Endothelial cell of umbilical vein (primary cell): ENCODE measurements around the gene DUSP19. TPM values are rescaled to one million over a fixed set of nuclear protein-coding genes. Genes with fewer than 3 reads are reported as not detected.

Experiments
- BruUV-seq: library from RNA; stranded (reverse); fragments of 400-500 nt; replicated peaks from 2 replicates; lab custom pipeline; 2021; lab: Mats Ljungman, UMichigan
- CTCF ChIA-PET: fragments of 300-600, 350-600 bp; sonication (Branson Sonifier 250); formaldehyde crosslinking; loops from one replicate; lab custom pipeline; 2021; ENCODE audit warnings: antibody characterized with exemption, inconsistent platforms; lab: Charles Lee
- POLR2A ChIA-PET: fragments of 300-600, 350-600 bp; sonication (Branson Sonifier 250); formaldehyde crosslinking; loops from one replicate; lab custom pipeline; 2021; ENCODE audit warnings: antibody characterized with exemption, inconsistent platforms; lab: Charles Lee
- DNase-seq: peaks from one replicate; pipeline ENCODE4 v3.0.0-alpha.2; 2011; ENCODE audit warnings: low read depth, low spot score
- FAIRE-seq: peaks from 2 replicates; lab custom pipeline; 2011; peaks lifted over from hg19 to GRCh38; lab: Jason Lieb, UNC
- H2AFZ ChIP-seq: 2 replicates; pipeline ENCODE4 v1.6.0; 2012; ENCODE audit warnings: low read depth, low read length, control low read depth, inconsistent platforms
- H3K27ac ChIP-seq: 2 replicates; pipeline ENCODE4 v1.5.1; 2011; ENCODE audit warnings: low read depth, mild to moderate bottlenecking, control low read depth, low read length, moderate library complexity; ENCODE audit not compliant: insufficient read depth
- H3K27me3 ChIP-seq, 2 experiments: 2 replicates each; pipeline versions ENCODE4 v1.6.0 to v1.6.1; 2011; ENCODE audit warnings: low read length in 2 of 2, mixed read lengths in 1 of 2; ENCODE audit not compliant: control insufficient read depth in 2 of 2, insufficient read depth in 2 of 2
- H3K36me3 ChIP-seq, 2 experiments: 2 replicates in 1 of 2; 3 replicates in 1 of 2; pipeline ENCODE4 v1.5.1; 2011; ENCODE audit warnings: low read length in 2 of 2, mild to moderate bottlenecking in 1 of 2, moderate library complexity in 1 of 2; ENCODE audit not compliant: control insufficient read depth in 2 of 2, insufficient read depth in 2 of 2; ENCODE audit errors: extremely low read depth in 1 of 2
- H3K4me1 ChIP-seq: 3 replicates; pipeline ENCODE4 v1.5.1; 2011; ENCODE audit warnings: mild to moderate bottlenecking, low read length; ENCODE audit not compliant: control insufficient read depth, insufficient read depth; ENCODE audit errors: extremely low read depth
- H3K4me2 ChIP-seq: 2 replicates; pipeline ENCODE4 v1.6.1; 2011; ENCODE audit warnings: low read length, control low read depth, mixed read lengths; ENCODE audit not compliant: insufficient read depth
- H3K4me3 ChIP-seq, 3 experiments: fragments of 200-600 bp in 1 of 3; sonication (generic), shearing (Covaris generic) in 1 of 3; replicated peaks in 1 of 3; 2 replicates each; pipeline ENCODE4 v1.5.1; 2011 to 2016; ENCODE audit warnings: control low read depth in 3 of 3, low read length in 3 of 3, mild to moderate bottlenecking in 2 of 3, inconsistent platforms in 1 of 3, low read depth in 1 of 3, moderate library complexity in 1 of 3; ENCODE audit not compliant: insufficient read depth in 1 of 3
- H3K79me2 ChIP-seq: 2 replicates; pipeline ENCODE4 v1.6.0; 2012; ENCODE audit warnings: low read length, inconsistent platforms; ENCODE audit not compliant: control insufficient read depth, insufficient read depth
- H3K9ac ChIP-seq: replicated peaks from 2 replicates; pipeline ENCODE3; 2011; ENCODE audit warnings: low read length, control low read depth; ENCODE audit not compliant: insufficient read depth; ENCODE audit errors: extremely low read depth
- H3K9me1 ChIP-seq: replicated peaks from 3 replicates; pipeline ENCODE4 v1.6.0; 2011; ENCODE audit warnings: mild to moderate bottlenecking, low read length; ENCODE audit not compliant: control insufficient read depth, insufficient read depth; ENCODE audit errors: extremely low read depth
- H3K9me3 ChIP-seq: replicated peaks from 2 replicates; pipeline ENCODE4 v1.5.1; 2012; ENCODE audit warnings: low read length, inconsistent platforms; ENCODE audit not compliant: control insufficient read depth, insufficient read depth
- H4K20me1 ChIP-seq: replicated peaks from 2 replicates; pipeline ENCODE3; 2011; ENCODE audit warnings: mild to moderate bottlenecking, low read length; ENCODE audit not compliant: control insufficient read depth, insufficient read depth; ENCODE audit errors: extremely low read depth
- CTCF ChIP-seq, 2 donors: IDR thresholded peaks; 1 replicate in 1 of 2; 2 replicates in 1 of 2; pipeline ENCODE4 v1.5.1; 2011; ENCODE audit warnings: low read length in 2 of 2, mild to moderate bottlenecking in 2 of 2, moderate library complexity in 2 of 2, control low read depth in 1 of 2, inconsistent platforms in 1 of 2, low read depth in 1 of 2; ENCODE audit not compliant: insufficient read depth in 1 of 2; ENCODE audit errors: extremely low read depth in 1 of 2
- EZH2 ChIP-seq: IDR thresholded peaks from 2 replicates; pipeline ENCODE4 v1.6.1; 2012; ENCODE audit warnings: borderline replicate concordance, low read depth, mild to moderate bottlenecking, moderate library complexity, low read length, inconsistent platforms; ENCODE audit not compliant: severe bottlenecking
- FOS ChIP-seq: IDR thresholded peaks from 2 replicates; pipeline ENCODE4 v1.6.1; 2011; ENCODE audit warnings: mild to moderate bottlenecking, low read length, moderate library complexity, borderline replicate concordance; ENCODE audit not compliant: insufficient read depth
- GATA2 ChIP-seq: IDR thresholded peaks from 2 replicates; pipeline ENCODE4 v1.7.0; 2011; ENCODE audit warnings: low read depth, mild to moderate bottlenecking, moderate library complexity, mixed read lengths, low read length; ENCODE audit not compliant: insufficient read length, insufficient read depth
- JUN ChIP-seq: IDR thresholded peaks from 2 replicates; pipeline ENCODE4 v1.6.1; 2011; ENCODE audit warnings: borderline replicate concordance, low read depth; ENCODE audit not compliant: insufficient read length, insufficient read depth
- MYC ChIP-seq: IDR thresholded peaks from one replicate; pipeline ENCODE4 v1.6.1; 2011; ENCODE audit warnings: mild to moderate bottlenecking, low read depth, low read length
- POLR2A ChIP-seq: IDR thresholded peaks from 2 replicates; pipeline ENCODE4 v1.6.1; 2012; ENCODE audit warnings: low read depth, mild to moderate bottlenecking, control low read depth, low read length
- POLR2AphosphoS5 ChIP-seq: IDR thresholded peaks from 2 replicates; pipeline ENCODE4 v1.6.1; 2012; ENCODE audit warnings: low read depth, mild to moderate bottlenecking, control low read depth, low read length, moderate library complexity; ENCODE audit not compliant: insufficient read depth
- dilution Hi-C: fragments of 300-500 bp; cut with MboI; formaldehyde crosslinking; loops from one replicate; pipeline ENCODE4 v1.15.0; 2019; ENCODE audit warnings: low sequenced_read_pairs; ENCODE audit not compliant: extremely low pct_ligation_motif_present
- intact Hi-C: fragments of 100-400 bp; cut with micrococcal nuclease; formaldehyde crosslinking; loops from one replicate; pipeline ENCODE4 v1.10.0; 2022
- polyA plus RNA-seq, 4 experiments: library from polyadenylated mRNA; depleted of rRNA in 3 of 4; stranded (reverse) in 3 of 4; unstranded in 1 of 4; fragments of >200 nt; gene quantifications; 2 replicates each; pipeline versions ENCODE4 v1.2.1 to v1.2.3, GENCODE V29; 2011 to 2012; ENCODE audit warnings: missing spikeins in 1 of 4
- total RNA-seq: library from RNA; stranded (reverse); gene quantifications from 2 replicates; pipeline ENCODE4 v1.2.3, GENCODE V29; 2021
- TF ChIP-seq, protein P1 (sequence below): IDR thresholded peaks from 2 replicates; pipeline ENCODE4 v1.6.1; 2011; ENCODE audit not compliant: insufficient read depth, insufficient read length

Gene DUSP19
- total and polyA plus RNA-seq, 2 donors (not counting 3 experiments of a cell fraction or from before 2014, with no cell fraction given): 0.69 to 1.9 TPM

DNA sequence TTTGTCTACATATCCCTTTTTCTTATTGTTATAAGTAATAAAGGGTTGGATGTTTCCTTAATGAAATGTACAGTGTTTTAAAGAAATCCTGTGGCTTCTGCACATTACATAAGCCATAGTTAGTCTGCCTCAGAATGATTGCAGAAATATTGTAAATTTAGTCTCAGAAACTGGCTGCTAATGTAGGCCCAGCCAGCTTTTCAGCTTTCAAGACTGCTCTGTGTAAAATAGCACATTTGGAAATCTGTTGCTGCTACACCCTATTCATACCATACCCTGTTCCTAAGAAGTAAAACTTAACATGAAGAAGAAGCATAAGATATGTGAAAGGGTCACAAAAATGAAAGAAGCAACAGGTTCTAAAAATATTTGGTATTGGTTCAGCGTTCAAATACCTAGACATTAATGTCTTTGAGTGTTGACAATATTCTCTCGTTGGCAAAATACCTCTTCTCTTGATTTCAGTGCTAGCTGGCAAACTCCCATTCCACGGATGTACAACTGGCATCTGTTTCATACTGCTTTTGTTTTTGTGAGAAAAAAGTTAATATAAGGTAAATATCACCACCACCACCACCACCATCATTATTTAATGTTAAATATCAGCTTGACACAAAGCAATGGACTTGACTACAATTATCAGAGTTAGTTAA lies 21.1 kb upstream of the DUSP19 start:
- dilution Hi-C loops (no loop called here), intact Hi-C loops (no loop called here)
- Histone ChIP-seq H3K9ac (no peak overlapping the region), H3K79me2 (no peaks in the 10 kb centered on the region), H3K4me2 (no peak overlapping the region), H3K4me1 (peaks cover 7% of the 10 kb centered on the region), H3K9me3 (no peaks in the 10 kb centered on the region), H3K9me1 (no peaks in the 10 kb centered on the region), H3K27ac (no peak overlapping the region), H2AFZ (no peak overlapping the region), H3K4me3 (no peak overlapping the region), H4K20me1 (no peaks in the 10 kb centered on the region), H3K36me3 (no peaks in the 10 kb centered on the region), H3K27me3 (peaks cover 2 to 3% of the 10 kb centered on the region in 2 experiments)
- ChIA-PET POLR2A (no interaction called here), CTCF (interaction anchor here (0.8 to 1.5 kb wide), 4 partner anchors 10 to 191 kb away, joined by 3 to 5 read pairs (median 4); no protein-coding TSS in a partner anchor)
- FAIRE-seq (no peak), DNase-seq (no peak)
- BruUV-seq: no TSS peak
- TF ChIP-seq JUN: no peak
- TF ChIP-seq MYC: no peak
- no peak for TF ChIP-seq POLR2AphosphoS5
- TF ChIP-seq FOS: no peak
- TF ChIP-seq, protein P1, sequence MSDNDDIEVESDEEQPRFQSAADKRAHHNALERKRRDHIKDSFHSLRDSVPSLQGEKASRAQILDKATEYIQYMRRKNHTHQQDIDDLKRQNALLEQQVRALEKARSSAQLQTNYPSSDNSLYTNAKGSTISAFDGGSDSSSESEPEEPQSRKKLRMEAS: no peak
- no peak for TF ChIP-seq EZH2
- no peak for TF ChIP-seq POLR2A
- no peak for TF ChIP-seq CTCF (IDR thresholded peaks at IDR 0.05; ENCODE audit: extremely low read depth in 1 of 2, insufficient read depth in 1 of 2, low read depth in 1 of 2, low read length in 2 of 2)
- no peak for TF ChIP-seq GATA2
